ENCODE results near the gene GTF2A1.

DNA sequence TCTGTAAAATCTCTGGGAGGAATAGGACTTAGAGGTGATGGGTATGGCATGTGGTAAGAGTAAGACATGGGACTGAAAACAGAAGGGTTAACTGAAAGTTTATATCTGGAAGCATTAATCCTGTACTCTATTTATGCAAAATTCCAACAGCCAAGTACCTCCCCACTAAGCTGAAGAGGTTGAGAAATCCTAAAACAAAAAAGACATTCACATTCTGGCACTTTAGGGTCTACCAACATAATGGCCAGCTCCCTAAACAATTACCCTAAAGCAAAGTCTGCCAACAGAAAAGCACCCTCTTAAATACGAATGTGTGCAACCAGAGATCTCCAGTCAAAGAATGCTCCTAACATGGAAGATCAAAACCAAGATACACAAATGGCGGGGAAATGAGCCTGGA is 87.4 kb downstream of the GTF2A1 start:
- TF ChIP-seq, protein P1, sequence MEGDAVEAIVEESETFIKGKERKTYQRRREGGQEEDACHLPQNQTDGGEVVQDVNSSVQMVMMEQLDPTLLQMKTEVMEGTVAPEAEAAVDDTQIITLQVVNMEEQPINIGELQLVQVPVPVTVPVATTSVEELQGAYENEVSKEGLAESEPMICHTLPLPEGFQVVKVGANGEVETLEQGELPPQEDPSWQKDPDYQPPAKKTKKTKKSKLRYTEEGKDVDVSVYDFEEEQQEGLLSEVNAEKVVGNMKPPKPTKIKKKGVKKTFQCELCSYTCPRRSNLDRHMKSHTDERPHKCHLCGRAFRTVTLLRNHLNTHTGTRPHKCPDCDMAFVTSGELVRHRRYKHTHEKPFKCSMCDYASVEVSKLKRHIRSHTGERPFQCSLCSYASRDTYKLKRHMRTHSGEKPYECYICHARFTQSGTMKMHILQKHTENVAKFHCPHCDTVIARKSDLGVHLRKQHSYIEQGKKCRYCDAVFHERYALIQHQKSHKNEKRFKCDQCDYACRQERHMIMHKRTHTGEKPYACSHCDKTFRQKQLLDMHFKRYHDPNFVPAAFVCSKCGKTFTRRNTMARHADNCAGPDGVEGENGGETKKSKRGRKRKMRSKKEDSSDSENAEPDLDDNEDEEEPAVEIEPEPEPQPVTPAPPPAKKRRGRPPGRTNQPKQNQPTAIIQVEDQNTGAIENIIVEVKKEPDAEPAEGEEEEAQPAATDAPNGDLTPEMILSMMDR (IDR thresholded peaks at IDR 0.05), result no peak
- TF ChIP-seq POLR2AphosphoS5 (IDR thresholded peaks at IDR 0.05), result no peak
